ENCODE results near the gene TTC38. TPM values are rescaled to one million over a fixed set of nuclear protein-coding genes. Genes with fewer than 3 reads are reported as not detected.

The TTC38 gene
- total RNA-seq, 1 donor from 2014 or later = 60.7 TPM

GRCh38 chr22:46328797-46329196, 61.0 kb downstream of the TTC38 start:
- no peak for DNase-seq (ENCODE audit: low read depth)
- TF ChIP-seq CTCF (conservative IDR thresholded peaks at IDR 0.05; ENCODE audit: low read depth, low read length) = no peak
- no peak overlapping the region for H3K4me3 ChIP-seq (ENCODE audit: low read depth, low read length)

- no peak for DNase-seq (ENCODE audit: low read depth)
- H3K4me3 ChIP-seq (ENCODE audit: low read depth, low read length) = no peak overlapping the region
- TF ChIP-seq CTCF (conservative IDR thresholded peaks at IDR 0.05; ENCODE audit: low read depth, low read length) = no peak
Observed at GRCh38 chr22:46329616-46330015, 61.8 kb downstream of the TTC38 start.

GRCh38 chr22:46330426-46330825, 62.6 kb downstream of the TTC38 start:
- no peak for DNase-seq (ENCODE audit: low read depth)
- no peak overlapping the region for H3K4me3 ChIP-seq (ENCODE audit: low read depth, low read length)
- TF ChIP-seq CTCF (conservative IDR thresholded peaks at IDR 0.05; ENCODE audit: low read depth, low read length) = no peak

GRCh38 chr22:46331496-46331895, 63.7 kb downstream of the TTC38 start:
- no peak for TF ChIP-seq CTCF (conservative IDR thresholded peaks at IDR 0.05; ENCODE audit: low read depth, low read length)

GRCh38 chr22:46335201-46336118, 67.7 kb downstream of the TTC38 start, which contains the start of gene TRMU:
Gene TRMU (plus strand): TSS chr22:46335714. CDS start chr22:46335765, 51 bp downstream.
- no peak for DNase-seq (ENCODE audit: low read depth)
- no peak for TF ChIP-seq CTCF (conservative IDR thresholded peaks at IDR 0.05; ENCODE audit: low read depth, low read length)
- peak within 1 kb of the TSS; percentile 92 for H3K4me3 ChIP-seq (ENCODE audit: low read depth, low read length)

More at GRCh38 chr22:46331496-46331895, 63.7 kb downstream of the TTC38 start:
- no peak for DNase-seq (ENCODE audit: low read depth)
- no peak overlapping the region for H3K4me3 ChIP-seq (ENCODE audit: low read depth, low read length)

GRCh38 chr22:46336119-46337078, 68.6 kb downstream of the TTC38 start:
- TF ChIP-seq CTCF (conservative IDR thresholded peaks at IDR 0.05; ENCODE audit: low read depth, low read length) = no peak
- peak overlapping the region; percentile 92 for H3K4me3 ChIP-seq (ENCODE audit: low read depth, low read length)
- DNase-seq (ENCODE audit: low read depth) = no peak

All from epithelial cell of proximal tubule (primary cell).